ENCODE data around the gene FRMD4B. TPM values are rescaled to one million over a fixed set of nuclear protein-coding genes. Genes with fewer than 3 reads are reported as not detected.

Gene FRMD4B
- total RNA-seq, 1 experiment from 2014 or later: 0.90 TPM

DNA sequence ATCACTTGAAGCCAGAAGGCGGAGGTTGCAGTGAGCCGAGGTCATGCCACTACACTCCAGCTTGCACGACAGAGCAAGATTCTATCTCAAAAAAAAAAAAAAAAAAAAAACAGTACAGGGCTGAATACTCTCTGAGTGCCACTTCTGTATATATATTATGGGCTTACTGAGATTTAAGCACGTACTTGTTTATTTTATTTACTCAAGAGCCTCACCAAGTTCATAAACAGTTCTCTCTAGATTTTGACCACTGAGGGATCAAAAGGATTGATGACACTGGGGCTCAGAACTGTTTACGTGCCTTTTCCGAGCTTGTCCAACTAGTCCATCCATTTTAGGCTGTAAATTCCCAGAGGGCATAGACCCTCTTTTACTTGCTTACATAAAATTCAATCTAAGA, 81.5 kb downstream of the FRMD4B start:
- H3K27me3 ChIP-seq (ENCODE audit: control insufficient read depth, insufficient read depth, low read length): no peaks in the 10 kb centered on the region
- no peak for DNase-seq (ENCODE audit: low read depth, low spot score)
- ChIA-PET POLR2A (no interaction called here), CTCF (interaction anchor here (0.7 to 2.6 kb wide), 3 partner anchors 41 to 143 kb away, joined by 11 to 20 read pairs (median 13); no protein-coding TSS in a partner anchor)
- no peak overlapping the region for H3K27ac ChIP-seq (ENCODE audit: low read length)
- in situ Hi-C loops (cut with HindIII; ENCODE audit: low pct_unique_long_range_greater_than_20kb, low sequenced_read_pairs): no loop called here
- intact Hi-C loops (cut with micrococcal nuclease; ENCODE audit: unreplicated experiment): no loop called here
- no peaks in the 10 kb centered on the region for H3K9me3 ChIP-seq (ENCODE audit: control insufficient read depth, insufficient read depth, low read depth, low read length)
- no peak for ATAC-seq
- no peak overlapping the region for H3K4me3 ChIP-seq (ENCODE audit: low read depth in 2 of 2, low read length in 2 of 2)
- no TSS peak for BruUV-seq (replicated peaks)
- H3K4me1 ChIP-seq (ENCODE audit: control insufficient read depth, insufficient read depth, low read length): no peaks in the 10 kb centered on the region; the same call in 1 of the 2 replicates
- no peaks in the 10 kb centered on the region for H3K36me3 ChIP-seq (ENCODE audit: control insufficient read depth, insufficient read depth, low read length)
- TF ChIP-seq POLR2AphosphoS5 (IDR thresholded peaks at IDR 0.05; ENCODE audit: low read depth, low read length) (no peak), SIN3A (IDR thresholded peaks at IDR 0.05; ENCODE audit: borderline replicate concordance, insufficient read depth, low read depth, low read length) (no peak), TCF7L2 (IDR thresholded peaks at IDR 0.05; ENCODE audit: low read depth, low read length) (no peak)
- TF ChIP-seq, protein P1, sequence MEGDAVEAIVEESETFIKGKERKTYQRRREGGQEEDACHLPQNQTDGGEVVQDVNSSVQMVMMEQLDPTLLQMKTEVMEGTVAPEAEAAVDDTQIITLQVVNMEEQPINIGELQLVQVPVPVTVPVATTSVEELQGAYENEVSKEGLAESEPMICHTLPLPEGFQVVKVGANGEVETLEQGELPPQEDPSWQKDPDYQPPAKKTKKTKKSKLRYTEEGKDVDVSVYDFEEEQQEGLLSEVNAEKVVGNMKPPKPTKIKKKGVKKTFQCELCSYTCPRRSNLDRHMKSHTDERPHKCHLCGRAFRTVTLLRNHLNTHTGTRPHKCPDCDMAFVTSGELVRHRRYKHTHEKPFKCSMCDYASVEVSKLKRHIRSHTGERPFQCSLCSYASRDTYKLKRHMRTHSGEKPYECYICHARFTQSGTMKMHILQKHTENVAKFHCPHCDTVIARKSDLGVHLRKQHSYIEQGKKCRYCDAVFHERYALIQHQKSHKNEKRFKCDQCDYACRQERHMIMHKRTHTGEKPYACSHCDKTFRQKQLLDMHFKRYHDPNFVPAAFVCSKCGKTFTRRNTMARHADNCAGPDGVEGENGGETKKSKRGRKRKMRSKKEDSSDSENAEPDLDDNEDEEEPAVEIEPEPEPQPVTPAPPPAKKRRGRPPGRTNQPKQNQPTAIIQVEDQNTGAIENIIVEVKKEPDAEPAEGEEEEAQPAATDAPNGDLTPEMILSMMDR (IDR thresholded peaks at IDR 0.05): no peak
- TF ChIP-seq, protein P2, sequence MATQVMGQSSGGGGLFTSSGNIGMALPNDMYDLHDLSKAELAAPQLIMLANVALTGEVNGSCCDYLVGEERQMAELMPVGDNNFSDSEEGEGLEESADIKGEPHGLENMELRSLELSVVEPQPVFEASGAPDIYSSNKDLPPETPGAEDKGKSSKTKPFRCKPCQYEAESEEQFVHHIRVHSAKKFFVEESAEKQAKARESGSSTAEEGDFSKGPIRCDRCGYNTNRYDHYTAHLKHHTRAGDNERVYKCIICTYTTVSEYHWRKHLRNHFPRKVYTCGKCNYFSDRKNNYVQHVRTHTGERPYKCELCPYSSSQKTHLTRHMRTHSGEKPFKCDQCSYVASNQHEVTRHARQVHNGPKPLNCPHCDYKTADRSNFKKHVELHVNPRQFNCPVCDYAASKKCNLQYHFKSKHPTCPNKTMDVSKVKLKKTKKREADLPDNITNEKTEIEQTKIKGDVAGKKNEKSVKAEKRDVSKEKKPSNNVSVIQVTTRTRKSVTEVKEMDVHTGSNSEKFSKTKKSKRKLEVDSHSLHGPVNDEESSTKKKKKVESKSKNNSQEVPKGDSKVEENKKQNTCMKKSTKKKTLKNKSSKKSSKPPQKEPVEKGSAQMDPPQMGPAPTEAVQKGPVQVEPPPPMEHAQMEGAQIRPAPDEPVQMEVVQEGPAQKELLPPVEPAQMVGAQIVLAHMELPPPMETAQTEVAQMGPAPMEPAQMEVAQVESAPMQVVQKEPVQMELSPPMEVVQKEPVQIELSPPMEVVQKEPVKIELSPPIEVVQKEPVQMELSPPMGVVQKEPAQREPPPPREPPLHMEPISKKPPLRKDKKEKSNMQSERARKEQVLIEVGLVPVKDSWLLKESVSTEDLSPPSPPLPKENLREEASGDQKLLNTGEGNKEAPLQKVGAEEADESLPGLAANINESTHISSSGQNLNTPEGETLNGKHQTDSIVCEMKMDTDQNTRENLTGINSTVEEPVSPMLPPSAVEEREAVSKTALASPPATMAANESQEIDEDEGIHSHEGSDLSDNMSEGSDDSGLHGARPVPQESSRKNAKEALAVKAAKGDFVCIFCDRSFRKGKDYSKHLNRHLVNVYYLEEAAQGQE (IDR thresholded peaks at IDR 0.05; ENCODE audit: insufficient read depth in 1 of 2, low read depth in 2 of 2, low read length in 1 of 2): no peak

DNA sequence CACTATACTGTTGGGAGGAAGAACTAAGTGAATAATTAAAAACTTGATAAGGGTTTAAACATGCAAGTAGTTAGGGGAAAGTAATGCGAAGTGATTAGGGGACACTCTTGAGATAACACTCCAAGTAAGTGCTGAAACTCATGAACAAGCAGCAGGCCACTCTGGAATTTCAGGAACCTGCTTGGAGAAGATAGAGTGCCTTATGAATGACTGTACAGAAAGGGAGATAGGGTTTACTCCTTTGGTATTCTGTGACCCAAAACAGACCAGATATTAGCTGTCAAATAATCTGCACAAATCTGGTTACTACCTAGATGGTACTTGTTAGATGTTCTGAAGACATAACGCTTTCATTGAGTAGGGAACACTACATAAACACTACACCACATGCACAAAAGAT, 85.6 kb downstream of the FRMD4B start:
- in situ Hi-C loops (cut with HindIII; ENCODE audit: low pct_unique_long_range_greater_than_20kb, low sequenced_read_pairs) (no loop called here), intact Hi-C loops (cut with micrococcal nuclease; ENCODE audit: unreplicated experiment) (no loop called here)
- Histone ChIP-seq H3K27me3 (ENCODE audit: control insufficient read depth, insufficient read depth, low read length) (no peaks in the 10 kb centered on the region), H3K4me1 (ENCODE audit: control insufficient read depth, insufficient read depth, low read length) (no peaks in the 10 kb centered on the region), H3K27ac (ENCODE audit: low read length) (no peak overlapping the region), H3K36me3 (ENCODE audit: control insufficient read depth, insufficient read depth, low read length) (no peaks in the 10 kb centered on the region), H3K9me3 (ENCODE audit: control insufficient read depth, insufficient read depth, low read depth, low read length) (no peaks in the 10 kb centered on the region), H3K4me3 (ENCODE audit: low read depth in 2 of 2, low read length in 2 of 2) (no peak overlapping the region)
- DNase-seq (ENCODE audit: low read depth, low spot score) (no peak), ATAC-seq (no peak)
- ChIA-PET POLR2A (no interaction called here), CTCF (no interaction called here)
- no TSS peak for BruUV-seq (replicated peaks)
- TF ChIP-seq TCF7L2 (IDR thresholded peaks at IDR 0.05; ENCODE audit: low read depth, low read length): no peak

DNA sequence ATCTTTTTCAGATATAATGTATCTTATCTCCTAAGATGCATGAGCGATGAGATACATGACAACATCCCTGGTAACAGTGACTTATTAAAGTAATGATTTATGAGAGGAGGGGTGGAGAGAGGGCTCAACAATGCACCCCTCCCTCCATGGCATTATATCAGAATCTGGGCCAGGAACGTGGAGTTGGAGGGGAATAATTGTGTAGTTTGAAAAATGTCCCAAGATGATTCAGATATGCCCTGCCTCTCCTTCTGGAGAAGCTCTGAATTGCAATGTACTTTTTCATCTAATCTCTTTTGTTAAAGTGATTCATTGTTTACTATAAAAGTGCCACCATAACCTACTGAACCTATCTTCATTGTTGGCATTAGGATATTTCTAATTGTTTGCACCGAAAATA, 86.5 kb downstream of the FRMD4B start:
- CTCF ChIA-PET: no interaction called here
- Histone ChIP-seq H3K36me3 (ENCODE audit: control insufficient read depth, insufficient read depth, low read length) (no peaks in the 10 kb centered on the region), H3K27me3 (ENCODE audit: control insufficient read depth, insufficient read depth, low read length) (no peaks in the 10 kb centered on the region), H3K4me3 (ENCODE audit: low read depth in 2 of 2, low read length in 2 of 2) (no peak overlapping the region), H3K4me1 (ENCODE audit: control insufficient read depth, insufficient read depth, low read length) (no peaks in the 10 kb centered on the region), H3K9me3 (ENCODE audit: control insufficient read depth, insufficient read depth, low read depth, low read length) (no peaks in the 10 kb centered on the region), H3K27ac (ENCODE audit: low read length) (no peak overlapping the region)
- DNase-seq (ENCODE audit: low read depth, low spot score) (no peak), ATAC-seq (no peak)
- intact Hi-C loops (cut with micrococcal nuclease; ENCODE audit: unreplicated experiment): no loop called here
- BruUV-seq (replicated peaks): no TSS peak
- TF ChIP-seq, protein P2 (IDR thresholded peaks at IDR 0.05; ENCODE audit: insufficient read depth in 1 of 2, low read depth in 2 of 2, low read length in 1 of 2): no peak
- TF ChIP-seq, protein P1 (IDR thresholded peaks at IDR 0.05): no peak
- TF ChIP-seq TCF7L2 (IDR thresholded peaks at IDR 0.05; ENCODE audit: low read depth, low read length): no peak
- TF ChIP-seq SIN3A (IDR thresholded peaks at IDR 0.05; ENCODE audit: borderline replicate concordance, insufficient read depth, low read depth, low read length): no peak
- TF ChIP-seq POLR2AphosphoS5 (IDR thresholded peaks at IDR 0.05; ENCODE audit: low read depth, low read length): no peak
- in situ Hi-C loops (cut with HindIII; ENCODE audit: low pct_unique_long_range_greater_than_20kb, low sequenced_read_pairs): no loop called here
- POLR2A ChIA-PET: no interaction called here
